PC-3 (cell line): Measurements from ENCODE around the gene AGBL3. TPM values are rescaled to one million over a fixed set of nuclear protein-coding genes. Genes with fewer than 3 reads are reported as not detected.
"Not testable (repeated sequence)": the region's sequence is repeated elsewhere in the genome, so short reads cannot be mapped to it uniquely, and the experiment has no call there.

Experiments used
- ATAC-seq: fragments of 200-7000 bp; cut with Tn5 transposase; 2 replicates; pipeline ENCODE4 v1.9.1; 2020; ENCODE audit warnings: mild to moderate bottlenecking, moderate library complexity
- BruUV-seq: library from RNA; stranded (reverse); fragments of 400-500 nt; replicated peaks from 2 replicates; lab custom pipeline; 2021; lab: Mats Ljungman, UMichigan
- CTCF ChIA-PET: fragments of 300-600 bp; sonication (Branson Sonifier 250); formaldehyde crosslinking; loops from one replicate; lab custom pipeline; 2022; ENCODE audit warnings: antibody characterized with exemption; lab: Charles Lee
- POLR2A ChIA-PET: fragments of 300-600 bp; sonication (Branson Sonifier 250); formaldehyde crosslinking; loops from one replicate; lab custom pipeline; 2022; ENCODE audit warnings: antibody characterized with exemption; ENCODE audit not compliant: unreplicated experiment; lab: Charles Lee
- DNase-seq: peaks from one replicate; pipeline ENCODE4 v3.0.0-alpha.2; 2015
- H2AFZ ChIP-seq: fragments of 300-600 bp; sonication (generic); 2 replicates; pipeline ENCODE4 v1.6.0; 2016; ENCODE audit warnings: antibody characterized with exemption, low read length
- H3F3A ChIP-seq: fragments of 300-600 bp; sonication (generic); one replicate; pipeline ENCODE4 v1.6.0; 2017; ENCODE audit warnings: antibody characterized with exemption, low read length, control low read depth, mild to moderate bottlenecking; ENCODE audit not compliant: unreplicated experiment
- H3K27ac ChIP-seq: fragments of 300-600 bp; sonication (generic); 2 replicates; pipeline ENCODE4 v1.5.1; 2016; ENCODE audit warnings: mild to moderate bottlenecking, low read length
- H3K27me3 ChIP-seq: fragments of 300-600 bp; sonication (generic); 2 replicates; pipeline ENCODE4 v1.6.1; 2016; ENCODE audit warnings: low read length, mixed read lengths
- H3K36me3 ChIP-seq: fragments of 300-600 bp; sonication (generic); 2 replicates; pipeline ENCODE4 v1.6.1; 2016; ENCODE audit warnings: low read depth, mixed run types, low read length, mixed read lengths
- H3K4me1 ChIP-seq: fragments of 300-600 bp; sonication (generic); 2 replicates; pipeline ENCODE4 v1.5.1; 2016; ENCODE audit warnings: low read length; ENCODE audit not compliant: insufficient read depth
- H3K4me2 ChIP-seq: fragments of 300-600 bp; sonication (generic); 2 replicates; pipeline ENCODE4 v1.6.0; 2016; ENCODE audit warnings: low read length
- H3K4me3 ChIP-seq: fragments of 300-600 bp; sonication (generic); 2 replicates; pipeline ENCODE4 v1.5.1; 2016; ENCODE audit warnings: mild to moderate bottlenecking, low read length, mixed read lengths
- H3K79me2 ChIP-seq: fragments of 300-600 bp; sonication (generic); 2 replicates; pipeline ENCODE4 v1.6.1; 2017; ENCODE audit warnings: low read length, mixed read lengths
- H3K9ac ChIP-seq: fragments of 300-600 bp; sonication (generic); 2 replicates; pipeline ENCODE4 v1.6.0; 2016; ENCODE audit warnings: mild to moderate bottlenecking, low read length
- H3K9me2 ChIP-seq: fragments of 300-600 bp; sonication (generic); replicated peaks from 2 replicates; pipeline ENCODE4 v1.6.1; 2016; ENCODE audit warnings: mixed run types, low read length, mixed read lengths
- H3K9me3 ChIP-seq: fragments of 300-600 bp; sonication (generic); 2 replicates; pipeline ENCODE4 v1.6.1; 2016; ENCODE audit warnings: low read length, mixed read lengths
- H4K20me1 ChIP-seq: fragments of 300-600 bp; sonication (generic); 2 replicates; pipeline ENCODE4 v1.6.1; 2016; ENCODE audit warnings: low read length, mixed read lengths
- CTCF ChIP-seq: fragments of 300-600 bp; sonication (generic); conservative IDR thresholded peaks from 2 replicates; pipeline ENCODE4 v1.5.1; 2017; ENCODE audit warnings: antibody characterized with exemption, low read depth, mild to moderate bottlenecking, low read length
- EZH2 ChIP-seq: fragments of 300-600 bp; sonication (generic); IDR thresholded peaks from one replicate; pipeline ENCODE4 v1.6.1; 2017; ENCODE audit warnings: antibody characterized with exemption, mild to moderate bottlenecking, low read length; ENCODE audit not compliant: unreplicated experiment
- EZH2phosphoT487 ChIP-seq: fragments of 300-600 bp; sonication (generic); IDR thresholded peaks from 2 replicates; pipeline ENCODE4 v1.6.1; 2018; ENCODE audit warnings: mild to moderate bottlenecking, antibody characterized with exemption, low read length, borderline replicate concordance
- intact Hi-C: fragments of 100-400 bp; cut with micrococcal nuclease; formaldehyde crosslinking; loops from 2 replicates; pipeline ENCODE4 v1.9.0; 2023
- total RNA-seq: library from RNA; depleted of rRNA; stranded (reverse); fragments of >200 nt; gene quantifications from 2 replicates; pipeline ENCODE4 v1.2.3, GENCODE V29; 2014

AGBL3 gene
- total RNA-seq, 1 experiment from 2014 or later: 2.5 TPM

DNA sequence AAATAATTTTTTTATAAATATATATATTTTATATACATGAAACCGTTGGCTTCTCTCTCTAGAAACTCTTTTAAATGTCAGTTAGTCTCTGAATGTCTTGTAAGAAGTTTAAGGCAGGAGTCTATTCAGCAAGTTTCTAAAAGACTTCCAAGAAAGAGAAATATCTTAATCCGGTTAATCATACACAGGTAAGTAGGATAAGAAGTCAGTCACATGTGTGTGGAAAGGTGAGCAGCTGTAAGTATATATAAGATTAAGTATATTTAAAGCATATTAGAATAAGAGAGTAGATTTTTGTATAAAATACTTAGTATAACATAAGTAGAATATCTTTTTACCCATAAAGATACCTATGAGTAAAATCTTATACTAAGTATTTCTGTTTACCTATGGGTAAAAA, 48.9 kb downstream of the AGBL3 start:
- intact Hi-C loops: no loop called here
- POLR2A ChIA-PET: no interaction called here

DNA sequence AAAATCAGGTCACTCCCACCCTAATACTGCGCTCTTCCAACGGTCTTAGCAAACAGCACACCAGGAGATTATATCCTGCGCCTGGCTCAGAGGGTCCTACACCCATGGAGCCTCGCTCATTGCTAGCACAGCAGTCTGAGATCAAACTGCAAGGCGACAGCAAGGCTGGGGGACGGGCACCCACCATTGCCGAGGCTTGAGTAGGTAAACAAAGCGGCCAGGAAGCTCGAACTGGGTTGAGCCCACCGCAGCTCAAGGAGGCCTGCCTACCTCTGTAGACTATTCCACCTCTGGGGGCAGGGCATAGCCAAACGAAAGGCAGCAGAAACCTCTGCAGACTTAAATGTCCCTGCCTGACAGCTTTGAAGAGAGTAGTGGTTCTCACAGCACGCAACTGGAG, 80.7 kb downstream of the AGBL3 start:
- H3K9me3 ChIP-seq, H3K79me2 ChIP-seq, intact Hi-C loops, H3F3A ChIP-seq, H3K9ac ChIP-seq, H3K36me3 ChIP-seq, H3K27me3 ChIP-seq, H3K27ac ChIP-seq, DNase-seq, H3K9me2 ChIP-seq, H3K4me2 ChIP-seq, POLR2A ChIA-PET, ATAC-seq, H3K4me3 ChIP-seq, H3K4me1 ChIP-seq, CTCF ChIA-PET, H2AFZ ChIP-seq, BruUV-seq, H4K20me1 ChIP-seq: not testable (repeated sequence)

More for the DNA sequence above, 48.9 kb downstream of the AGBL3 start:
- no peaks in the 10 kb centered on the region for H3K9me2 ChIP-seq
- no peaks in the 10 kb centered on the region for H3F3A ChIP-seq
- H3K4me3 ChIP-seq: no peak overlapping the region
- DNase-seq (no peak), ATAC-seq (no peak)
- H3K79me2 ChIP-seq: no peaks in the 10 kb centered on the region
- H3K9ac ChIP-seq: no peak overlapping the region
- H3K27me3 ChIP-seq: peaks cover 24% of the 10 kb centered on the region
- H3K27ac ChIP-seq: no peak overlapping the region
- no peaks in the 10 kb centered on the region for H3K4me1 ChIP-seq
- no peak for TF ChIP-seq EZH2phosphoT487
- TF ChIP-seq CTCF: no peak
- no peak for TF ChIP-seq EZH2
- CTCF ChIA-PET: no interaction called here
- no TSS peak for BruUV-seq
- no peaks in the 10 kb centered on the region for H4K20me1 ChIP-seq
- no peaks in the 10 kb centered on the region for H3K36me3 ChIP-seq
- H3K4me2 ChIP-seq: no peak overlapping the region
- no peaks in the 10 kb centered on the region for H3K9me3 ChIP-seq
- no peak overlapping the region for H2AFZ ChIP-seq

DNA sequence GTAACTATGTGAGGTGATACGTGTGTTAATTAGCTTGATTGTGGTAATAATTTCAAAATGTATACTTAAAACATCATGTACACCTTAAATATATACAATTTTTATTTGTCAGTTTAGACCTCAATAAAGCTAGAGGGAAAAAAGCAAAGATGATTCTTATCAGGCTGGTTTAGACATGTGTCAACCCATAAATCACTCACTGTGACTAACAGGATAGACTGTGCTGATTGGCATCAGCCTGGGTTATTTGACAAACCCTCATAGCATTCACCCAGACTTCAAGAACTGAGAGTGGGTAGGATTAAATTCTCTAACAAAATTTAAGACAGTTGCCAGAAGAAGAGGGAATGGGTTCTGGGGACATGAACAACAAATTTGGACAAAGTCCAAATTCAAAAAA, 87.8 kb downstream of the AGBL3 start:
- intact Hi-C loops: no loop called here
- Histone ChIP-seq H3K9me3 (no peaks in the 10 kb centered on the region), H3K79me2 (no peaks in the 10 kb centered on the region), H3K4me1 (no peaks in the 10 kb centered on the region), H3K9me2 (no peaks in the 10 kb centered on the region), H3K4me2 (no peak overlapping the region), H2AFZ (no peak overlapping the region), H3F3A (no peaks in the 10 kb centered on the region), H3K27me3 (peaks cover 19% of the 10 kb centered on the region), H3K4me3 (no peak overlapping the region), H3K9ac (no peak overlapping the region), H3K27ac (no peak overlapping the region), H4K20me1 (no peaks in the 10 kb centered on the region), H3K36me3 (no peaks in the 10 kb centered on the region)
- no TSS peak for BruUV-seq
- POLR2A ChIA-PET: no interaction called here
- ATAC-seq (peak; percentile 63), DNase-seq (peak; percentile 41)
- TF ChIP-seq CTCF (no peak), EZH2 (no peak), EZH2phosphoT487 (no peak)
- CTCF ChIA-PET: no interaction called here
